ENCODE data around the gene JPH3.
"Not testable (repeated sequence)": the region's sequence is repeated elsewhere in the genome, so short reads cannot be mapped to it uniquely, and the experiment has no call there.

The JPH3 gene

GRCh38 chr16:87715658-87716057 lies 113.3 kb downstream of the JPH3 start:
- DNase-seq (ENCODE audit: low read depth, low spot score) = no peak
- H3K4me3 ChIP-seq (ENCODE audit: low read length) = no peak overlapping the region

GRCh38 chr16:87718831-87719230 lies 116.5 kb downstream of the JPH3 start:
- not testable (repeated sequence) for H3K4me3 ChIP-seq (ENCODE audit: low read length); DNase-seq (ENCODE audit: low read depth, low spot score)

DNA sequence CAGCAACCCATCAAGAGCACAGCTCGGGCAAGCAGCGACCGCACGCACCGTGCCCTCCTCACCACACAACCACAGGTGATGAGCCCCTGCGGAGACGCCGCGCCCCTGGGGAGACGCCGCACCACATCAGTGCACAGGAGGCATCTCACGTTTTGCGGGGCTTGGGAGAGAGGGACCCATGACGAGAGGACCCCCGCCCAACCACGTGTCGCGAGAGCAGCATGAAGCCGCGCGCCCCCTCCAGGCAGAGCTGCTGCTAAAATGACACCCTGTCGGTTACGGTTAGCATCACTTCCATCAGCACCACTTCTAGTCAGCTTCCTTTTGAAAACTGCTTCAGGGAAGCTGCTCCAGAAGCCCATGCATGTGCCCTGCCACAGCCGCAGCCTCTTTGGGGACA lies 118.1 kb downstream of the JPH3 start:
- DNase-seq (ENCODE audit: low read depth, low spot score) = no peak
- H3K4me3 ChIP-seq (ENCODE audit: low read length) = no peak overlapping the region

- no peak for DNase-seq (ENCODE audit: low read depth, low spot score)
- no peak overlapping the region for H3K4me3 ChIP-seq (ENCODE audit: low read length)
Observed at GRCh38 chr16:87721622-87722585, 119.6 kb downstream of the JPH3 start.

GRCh38 chr16:87722590-87723225 lies 120.4 kb downstream of the JPH3 start:
- H3K4me3 ChIP-seq (ENCODE audit: low read length) = no peak overlapping the region
- no peak for DNase-seq (ENCODE audit: low read depth, low spot score)

DNA sequence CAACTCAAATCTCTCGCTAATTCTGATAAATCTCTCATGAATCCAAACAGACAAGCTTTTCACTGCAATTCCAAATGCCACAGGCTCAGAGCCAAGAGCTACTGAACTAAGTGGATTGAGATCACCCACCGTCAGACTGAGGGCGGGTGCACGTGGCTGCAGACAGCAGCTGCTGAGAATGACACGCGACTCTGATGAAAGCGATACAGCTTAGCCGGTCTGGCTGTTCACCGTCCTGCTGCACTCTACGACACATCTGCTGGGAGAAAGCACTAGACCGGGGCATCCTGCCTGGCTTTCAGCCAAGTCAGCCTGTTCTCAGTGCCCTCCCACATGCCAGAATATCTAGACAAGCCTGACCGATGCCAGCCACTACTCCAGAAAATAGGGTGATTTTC lies 120.9 kb downstream of the JPH3 start:
- peak; percentile 85 for DNase-seq (ENCODE audit: low read depth, low spot score)
- H3K4me3 ChIP-seq (ENCODE audit: low read length) = no peak overlapping the region

DNA sequence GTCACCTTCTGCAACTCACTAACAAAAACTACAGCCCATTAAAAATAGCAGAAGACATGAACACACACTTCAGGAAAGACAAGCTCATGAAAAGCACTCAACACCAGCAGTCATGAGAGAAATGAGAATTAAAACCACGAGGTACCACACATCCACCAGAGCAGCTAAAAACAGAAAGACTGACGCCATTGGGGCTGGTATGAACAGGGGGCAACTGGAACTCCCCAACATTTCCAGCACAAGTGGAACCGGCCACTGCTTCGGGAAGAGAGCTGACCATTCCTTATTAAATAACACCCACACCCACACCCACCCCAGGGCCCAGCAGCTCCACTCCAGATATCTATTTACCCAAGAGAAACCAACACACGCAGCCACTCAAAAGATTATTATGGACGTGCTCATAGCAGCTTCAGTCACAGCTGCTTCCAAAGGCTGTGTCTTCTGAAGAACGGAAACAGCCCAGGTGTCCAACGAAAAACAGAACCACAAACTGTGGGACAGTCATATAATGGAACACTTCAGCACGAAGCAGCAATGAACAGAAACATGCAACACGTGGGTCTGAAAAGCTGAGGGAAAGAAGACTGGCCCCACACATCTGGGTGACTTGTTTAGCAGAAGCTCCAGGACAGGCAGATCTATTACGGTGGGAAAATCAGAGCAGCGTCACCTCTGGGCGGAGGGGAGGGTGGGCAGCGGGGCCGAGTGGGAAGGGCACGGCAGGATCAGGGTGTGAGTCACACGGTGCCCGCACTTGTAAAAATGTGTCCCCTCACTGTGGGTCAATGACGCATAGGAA lies 122.4 kb downstream of the JPH3 start:
- DNase-seq (ENCODE audit: low read depth, low spot score) = peak; percentile 75
- no peak overlapping the region for H3K4me3 ChIP-seq (ENCODE audit: low read length)

DNA sequence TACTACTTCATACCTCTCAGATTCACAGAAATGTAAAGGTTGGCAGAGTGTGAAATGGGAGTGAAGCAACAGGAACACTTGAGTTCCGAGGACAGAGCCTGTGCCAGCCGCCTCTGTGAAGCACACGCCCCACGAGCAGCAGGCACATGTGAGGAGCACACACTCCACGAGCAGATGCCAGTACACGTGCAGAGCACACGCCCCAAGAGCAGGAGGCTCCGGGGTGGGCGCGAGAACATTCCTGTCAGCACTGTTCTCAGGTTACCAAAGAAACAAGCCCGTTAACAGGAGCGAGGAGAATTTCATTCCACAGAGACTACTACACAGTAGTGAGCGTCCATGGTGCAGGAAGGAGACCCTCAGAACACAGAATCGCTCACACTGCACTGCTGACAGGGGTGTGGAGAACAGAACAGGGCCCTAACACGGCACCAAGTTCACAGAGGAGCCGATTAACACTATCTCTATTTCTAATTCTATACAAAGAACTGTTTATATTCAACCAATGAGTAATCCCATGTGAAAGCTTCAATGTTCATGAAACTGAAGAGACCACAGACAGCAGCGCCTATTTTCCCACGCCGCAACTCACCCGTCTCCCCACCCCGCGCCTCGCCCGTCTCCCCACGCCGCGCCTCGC lies 123.4 kb downstream of the JPH3 start:
- no peak for DNase-seq (ENCODE audit: low read depth, low spot score)
- H3K4me3 ChIP-seq (ENCODE audit: low read length) = no peak overlapping the region

GRCh38 chr16:87726577-87726976 lies 124.3 kb downstream of the JPH3 start:
- not testable (repeated sequence) for DNase-seq (ENCODE audit: low read depth, low spot score)

GRCh38 chr16:87727346-87727745 lies 125.0 kb downstream of the JPH3 start:
- no peak overlapping the region for H3K4me3 ChIP-seq (ENCODE audit: low read length)
- DNase-seq (ENCODE audit: low read depth, low spot score) = no peak

More at GRCh38 chr16:87726577-87726976, 124.3 kb downstream of the JPH3 start:
- H3K4me3 ChIP-seq (ENCODE audit: low read length) = not testable (repeated sequence)

DNA sequence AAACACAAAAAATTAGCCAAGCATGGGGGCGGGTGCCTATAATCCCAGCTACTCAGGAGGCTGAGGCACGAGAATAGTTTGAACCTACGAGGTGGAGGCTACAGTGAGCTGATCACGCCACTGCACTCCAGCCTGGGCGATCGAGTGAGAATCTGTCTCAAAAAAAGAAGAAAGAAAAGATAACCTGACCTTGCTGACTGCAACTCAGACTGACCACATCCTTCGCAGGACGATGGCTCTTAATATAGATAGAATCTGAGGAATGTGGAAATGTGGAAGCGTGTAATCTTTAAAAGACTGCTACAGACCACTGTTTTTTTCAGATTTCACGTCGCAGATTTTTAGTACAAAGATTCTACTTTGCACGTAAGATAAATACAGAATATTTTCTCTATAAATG lies 125.7 kb downstream of the JPH3 start:
- no peak overlapping the region for H3K4me3 ChIP-seq (ENCODE audit: low read length)
- DNase-seq (ENCODE audit: low read depth, low spot score) = no peak

GRCh38 chr16:87729266-87729954 lies 127.1 kb downstream of the JPH3 start:
- DNase-seq (ENCODE audit: low read depth, low spot score) = peak; percentile 93
- no peak overlapping the region for H3K4me3 ChIP-seq (ENCODE audit: low read length)

DNA sequence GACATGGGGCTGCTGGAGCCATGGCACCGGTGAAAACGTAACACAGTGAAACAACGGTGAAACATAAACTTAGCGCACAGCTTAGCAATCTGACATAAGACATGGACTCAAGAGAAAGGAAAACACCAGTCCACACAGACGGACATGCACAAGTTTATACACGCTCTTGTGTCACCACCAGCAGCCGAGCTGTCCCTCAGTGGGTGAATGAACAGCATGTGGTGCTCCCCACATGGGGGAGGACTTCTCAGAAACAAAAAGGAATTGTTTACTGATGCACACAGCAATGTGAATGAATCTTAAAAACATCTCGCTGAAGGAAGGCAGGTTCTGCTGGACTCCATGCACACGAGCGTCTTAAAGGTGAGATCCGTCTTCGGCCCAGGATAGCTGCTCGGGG lies 129.3 kb downstream of the JPH3 start:
- no peak for DNase-seq (ENCODE audit: low read depth, low spot score)
- H3K4me3 ChIP-seq (ENCODE audit: low read length) = no peak overlapping the region

DNA sequence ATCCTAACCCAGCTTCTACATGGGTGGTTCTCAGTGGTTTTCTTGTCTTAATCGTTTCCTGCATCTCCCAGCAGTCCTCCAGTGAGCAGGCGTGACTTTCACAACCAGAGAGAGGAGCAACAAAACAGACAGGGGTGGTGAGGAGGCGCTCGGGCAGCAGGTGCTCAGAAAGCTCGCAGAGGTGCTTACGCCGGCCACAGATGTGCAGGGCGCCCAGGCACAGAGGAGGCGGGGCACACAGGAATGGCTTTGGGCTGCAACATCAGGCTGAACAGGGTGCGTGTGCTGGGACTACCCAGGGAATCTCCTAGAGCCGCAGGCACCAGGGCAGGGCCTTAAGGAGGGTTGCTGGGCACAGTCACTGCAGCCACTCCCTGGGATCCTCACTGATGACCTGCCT lies 130.9 kb downstream of the JPH3 start:
- DNase-seq (ENCODE audit: low read depth, low spot score) = peak; percentile 89

DNA sequence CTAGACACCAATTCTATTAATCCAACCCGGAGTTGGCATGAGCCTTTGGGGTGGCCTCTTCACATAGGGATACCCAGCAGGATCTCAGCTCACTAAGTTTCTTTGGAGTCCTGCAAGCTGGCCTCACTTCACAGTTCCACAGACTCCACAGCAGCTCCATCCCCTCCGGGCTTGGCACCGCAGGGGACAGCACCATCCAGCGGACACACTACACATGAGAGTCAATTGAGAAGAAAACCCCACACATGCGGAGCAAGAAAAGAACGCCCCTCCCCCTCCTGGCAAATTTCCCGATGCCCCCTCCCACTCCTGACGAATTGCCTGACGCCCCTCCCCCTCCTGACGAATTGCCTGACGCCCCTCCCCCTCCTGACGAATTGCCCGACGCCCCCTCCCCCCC lies 132.3 kb downstream of the JPH3 start:
- no peak overlapping the region for H3K4me3 ChIP-seq (ENCODE audit: low read length)
- DNase-seq (ENCODE audit: low read depth, low spot score) = no peak

More for the DNA sequence above, 130.9 kb downstream of the JPH3 start:
- no peak overlapping the region for H3K4me3 ChIP-seq (ENCODE audit: low read length)

GRCh38 chr16:87735270-87736007 lies 133.1 kb downstream of the JPH3 start:
- DNase-seq (ENCODE audit: low read depth, low spot score) = no peak

GRCh38 chr16:87736008-87736382 lies 133.7 kb downstream of the JPH3 start:
- no peak overlapping the region for H3K4me3 ChIP-seq (ENCODE audit: low read length)
- DNase-seq (ENCODE audit: low read depth, low spot score) = no peak

More at GRCh38 chr16:87735270-87736007, 133.1 kb downstream of the JPH3 start:
- no peak overlapping the region for H3K4me3 ChIP-seq (ENCODE audit: low read length)

DNA sequence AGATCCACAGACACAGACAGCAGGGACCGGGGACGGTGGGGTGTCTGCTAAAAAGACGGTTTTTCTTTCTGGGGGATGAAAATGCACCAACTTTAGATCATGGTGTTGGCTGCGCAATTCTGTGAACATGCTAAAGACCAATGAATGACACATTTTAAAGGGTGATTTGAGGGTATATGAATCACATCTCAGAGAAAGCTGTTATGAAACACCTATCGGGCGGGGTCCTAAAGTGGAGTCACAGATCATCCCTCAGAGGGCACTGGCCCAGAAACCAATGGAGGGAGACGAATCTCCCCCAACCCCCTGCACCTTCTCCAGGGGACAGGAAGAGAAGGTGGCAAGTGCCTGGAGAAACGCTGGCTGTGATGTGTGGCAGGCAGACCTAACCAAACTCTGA lies 137.5 kb downstream of the JPH3 start:
- no peak overlapping the region for H3K4me3 ChIP-seq (ENCODE audit: low read length)
- DNase-seq (ENCODE audit: low read depth, low spot score) = no peak

Data from Jurkat, Clone E6-1 (cell line).